Measurements from ENCODE around the gene AGBL5.
A peak's percentile ranks its signal among the peaks of the same experiment; 100 is the strongest.

The AGBL5 gene

DNA sequence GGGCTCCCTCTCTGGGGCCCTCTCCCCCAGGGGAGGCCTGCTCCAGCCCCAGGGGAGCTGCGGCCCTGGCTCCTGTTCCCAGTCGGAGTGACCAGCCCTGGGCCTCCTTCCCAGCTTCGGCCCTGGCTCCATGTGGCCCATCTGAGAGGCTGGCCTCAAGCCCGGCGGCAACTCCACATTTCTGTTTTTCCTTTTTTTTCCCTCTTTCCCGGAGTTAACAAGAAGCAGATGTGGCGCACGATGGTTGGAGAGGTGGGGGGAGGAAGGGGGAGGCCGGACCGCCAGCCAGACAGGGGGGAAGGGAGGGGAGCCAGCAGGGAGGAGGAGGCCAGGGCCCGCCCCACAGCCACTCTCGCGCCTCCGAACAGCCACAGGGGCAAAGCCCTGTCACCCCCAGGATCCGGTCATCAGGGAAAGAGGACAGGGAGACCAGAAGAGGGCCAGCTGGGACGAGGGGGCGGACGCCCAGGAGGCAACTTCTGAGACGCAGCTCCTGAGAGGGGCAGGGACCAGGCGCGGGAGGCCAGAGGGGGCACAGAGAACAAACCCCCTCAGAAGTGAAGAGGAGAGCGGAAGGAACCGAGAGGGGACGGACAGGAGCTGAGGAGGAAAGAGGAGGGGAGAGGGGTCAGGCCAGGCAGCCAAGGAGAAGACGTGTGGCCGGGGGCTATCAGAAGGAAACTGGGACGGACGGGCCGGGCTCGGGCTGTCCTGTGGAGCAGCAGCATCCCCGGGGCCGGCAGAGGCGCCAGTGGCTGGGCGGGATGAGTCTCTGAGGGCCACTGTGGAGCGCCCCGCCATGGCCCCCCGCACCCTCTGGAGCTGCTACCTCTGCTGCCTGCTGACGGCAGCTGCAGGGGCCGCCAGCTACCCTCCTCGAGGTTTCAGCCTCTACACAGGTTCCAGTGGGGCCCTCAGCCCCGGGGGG, 27.1 kb downstream of the AGBL5 start, which contains the start of gene EMILIN1:
Gene EMILIN1, plus strand, starts transcription at position 349 of the 928 bp plus-strand sequence. Its CDS starts 451 bp downstream, at position 800.
- DNase-seq (ENCODE audit: low spot score), result peak; percentile 71

DNA sequence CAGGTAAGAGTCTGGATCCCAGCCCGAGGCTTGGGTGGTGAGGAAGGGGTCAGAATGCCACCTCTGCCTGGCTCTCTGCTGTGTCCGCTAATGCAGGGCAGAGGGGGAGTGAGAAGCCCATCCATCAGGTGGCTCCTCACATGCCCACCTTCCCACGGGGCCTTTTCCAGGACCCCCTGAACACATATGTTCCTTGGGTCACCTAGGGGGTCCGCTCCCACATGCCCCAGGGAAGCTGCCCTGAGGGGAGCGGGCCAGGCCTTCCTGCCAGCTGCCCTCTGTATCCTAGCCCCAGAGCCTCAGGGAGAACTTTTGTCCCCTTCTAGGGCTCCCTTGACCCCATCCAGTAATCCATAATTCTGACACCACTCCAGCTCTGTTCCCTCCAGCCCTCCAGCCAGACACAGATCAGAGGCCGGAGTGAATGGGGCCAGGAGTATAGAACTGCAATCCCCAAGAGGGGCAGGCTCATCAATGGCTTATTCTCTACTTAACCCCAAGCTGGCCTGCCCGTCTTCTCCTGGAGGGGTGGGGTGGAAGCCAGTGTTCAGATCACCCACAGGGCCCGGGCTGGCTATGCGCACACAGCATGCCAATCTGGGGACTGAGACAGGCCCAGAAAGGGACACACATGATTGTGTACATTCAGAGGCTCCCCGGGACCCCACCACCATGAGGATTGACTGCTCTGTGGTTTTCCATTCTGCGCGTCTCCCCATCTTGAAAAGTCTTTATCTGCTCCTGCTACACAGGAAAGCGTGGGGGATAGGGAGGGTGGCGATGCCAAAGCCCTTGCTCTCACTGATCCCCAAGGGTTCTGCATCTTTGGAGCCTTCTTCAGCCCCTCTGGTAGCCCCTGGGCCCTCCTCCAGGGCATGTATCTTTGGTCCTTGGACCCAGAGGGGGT, 28.0 kb downstream of the AGBL5 start:
- DNase-seq (ENCODE audit: low spot score), result no peak

DNA sequence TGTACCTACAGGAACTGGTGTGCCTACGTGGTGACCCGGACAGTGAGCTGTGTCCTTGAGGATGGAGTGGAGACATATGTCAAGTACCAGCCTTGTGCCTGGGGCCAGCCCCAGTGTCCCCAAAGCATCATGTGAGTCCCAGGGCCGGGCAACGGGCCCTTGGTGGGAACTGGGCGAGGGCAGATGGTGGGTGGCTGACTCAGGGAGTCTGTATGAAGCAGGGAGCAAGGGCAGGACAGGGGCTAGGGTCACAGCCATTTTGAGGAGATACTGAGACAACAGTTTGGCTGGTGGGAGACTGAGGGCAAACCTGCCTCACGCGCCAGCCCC, 28.6 kb downstream of the AGBL5 start:
- no peak for DNase-seq (ENCODE audit: low spot score)

DNA sequence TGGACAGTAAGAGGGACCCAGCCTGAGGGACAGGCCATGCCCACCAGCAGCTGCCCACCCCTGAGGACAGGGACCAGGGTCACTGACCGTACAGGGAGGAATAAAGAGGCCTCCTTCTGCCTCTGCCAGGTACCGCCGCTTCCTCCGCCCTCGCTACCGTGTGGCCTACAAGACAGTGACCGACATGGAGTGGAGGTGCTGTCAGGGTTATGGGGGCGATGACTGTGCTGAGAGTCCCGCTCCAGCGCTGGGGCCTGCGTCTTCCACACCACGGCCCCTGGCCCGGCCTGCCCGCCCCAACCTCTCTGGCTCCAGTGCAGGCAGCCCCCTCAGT, 29.1 kb downstream of the AGBL5 start:
- no peak for DNase-seq (ENCODE audit: low spot score)

DNA sequence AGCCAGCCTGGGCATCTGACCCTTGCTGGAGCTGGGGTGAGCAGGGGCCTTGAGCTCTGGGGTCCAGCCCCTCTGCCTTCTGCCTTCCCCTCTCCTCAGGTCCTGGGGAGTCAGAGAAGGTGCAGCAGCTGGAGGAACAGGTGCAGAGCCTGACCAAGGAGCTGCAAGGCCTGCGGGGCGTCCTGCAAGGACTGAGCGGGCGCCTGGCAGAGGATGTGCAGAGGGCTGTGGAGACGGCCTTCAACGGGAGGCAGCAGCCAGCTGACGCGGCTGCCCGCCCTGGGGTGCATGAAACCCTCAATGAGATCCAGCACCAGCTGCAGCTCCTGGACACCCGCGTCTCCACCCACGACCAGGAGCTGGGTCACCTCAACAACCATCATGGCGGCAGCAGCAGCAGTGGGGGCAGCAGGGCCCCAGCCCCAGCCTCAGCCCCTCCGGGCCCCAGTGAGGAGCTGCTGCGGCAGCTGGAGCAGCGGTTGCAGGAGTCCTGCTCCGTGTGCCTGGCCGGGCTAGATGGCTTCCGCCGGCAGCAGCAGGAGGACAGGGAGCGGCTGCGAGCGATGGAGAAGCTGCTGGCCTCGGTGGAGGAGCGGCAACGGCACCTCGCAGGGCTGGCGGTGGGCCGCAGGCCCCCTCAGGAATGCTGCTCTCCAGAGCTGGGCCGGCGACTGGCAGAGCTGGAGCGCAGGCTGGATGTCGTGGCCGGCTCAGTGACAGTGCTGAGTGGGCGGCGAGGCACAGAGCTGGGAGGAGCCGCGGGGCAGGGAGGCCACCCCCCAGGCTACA, 30.7 kb downstream of the AGBL5 start:
- no peak for DNase-seq (ENCODE audit: low spot score)

DNA sequence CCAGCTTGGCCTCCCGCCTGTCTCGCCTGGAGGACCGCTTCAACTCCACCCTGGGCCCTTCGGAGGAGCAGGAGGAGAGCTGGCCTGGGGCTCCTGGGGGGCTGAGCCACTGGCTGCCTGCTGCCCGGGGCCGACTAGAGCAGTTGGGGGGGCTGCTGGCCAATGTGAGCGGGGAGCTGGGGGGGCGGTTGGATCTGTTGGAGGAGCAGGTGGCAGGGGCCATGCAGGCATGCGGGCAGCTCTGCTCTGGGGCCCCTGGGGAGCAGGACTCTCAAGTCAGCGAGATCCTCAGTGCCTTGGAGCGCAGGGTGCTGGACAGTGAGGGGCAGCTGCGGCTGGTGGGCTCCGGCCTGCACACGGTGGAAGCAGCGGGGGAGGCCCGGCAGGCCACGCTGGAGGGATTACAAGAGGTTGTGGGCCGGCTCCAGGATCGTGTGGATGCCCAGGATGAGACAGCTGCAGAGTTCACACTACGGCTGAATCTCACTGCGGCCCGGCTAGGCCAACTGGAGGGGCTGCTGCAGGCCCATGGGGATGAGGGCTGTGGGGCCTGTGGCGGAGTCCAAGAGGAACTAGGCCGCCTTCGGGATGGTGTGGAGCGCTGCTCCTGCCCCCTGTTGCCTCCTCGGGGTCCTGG, 31.4 kb downstream of the AGBL5 start:
- DNase-seq (ENCODE audit: low spot score), result no peak

DNA sequence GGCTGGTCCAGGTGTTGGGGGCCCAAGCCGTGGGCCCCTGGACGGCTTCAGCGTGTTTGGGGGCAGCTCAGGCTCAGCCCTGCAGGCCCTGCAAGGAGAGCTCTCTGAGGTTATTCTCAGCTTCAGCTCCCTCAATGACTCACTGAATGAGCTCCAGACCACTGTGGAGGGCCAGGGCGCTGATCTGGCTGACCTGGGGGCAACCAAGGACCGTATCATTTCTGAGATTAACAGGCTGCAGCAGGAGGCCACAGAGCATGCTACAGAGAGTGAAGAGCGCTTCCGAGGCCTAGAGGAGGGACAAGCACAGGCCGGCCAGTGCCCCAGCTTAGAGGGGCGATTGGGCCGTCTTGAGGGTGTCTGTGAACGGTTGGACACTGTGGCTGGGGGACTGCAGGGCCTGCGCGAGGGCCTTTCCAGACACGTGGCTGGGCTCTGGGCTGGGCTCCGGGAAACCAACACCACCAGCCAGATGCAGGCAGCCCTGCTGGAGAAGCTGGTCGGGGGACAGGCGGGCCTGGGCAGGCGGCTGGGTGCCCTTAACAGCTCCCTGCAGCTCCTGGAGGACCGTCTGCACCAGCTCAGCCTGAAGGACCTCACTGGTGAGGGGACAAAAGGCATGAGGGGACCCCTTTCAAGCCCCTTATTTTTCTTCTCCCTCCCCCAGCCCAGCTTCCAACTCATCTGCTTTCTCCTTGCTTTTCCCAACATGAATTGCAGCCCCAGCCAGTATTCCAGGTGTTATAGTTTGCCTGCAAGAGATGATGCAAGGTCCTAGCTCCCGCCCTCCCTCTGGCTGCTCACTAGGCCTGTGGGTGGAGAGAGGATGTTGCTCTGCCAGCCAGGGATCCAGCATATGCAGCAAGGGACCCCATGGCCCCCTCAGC, 32.2 kb downstream of the AGBL5 start:
- no peak for DNase-seq (ENCODE audit: low spot score)

DNA sequence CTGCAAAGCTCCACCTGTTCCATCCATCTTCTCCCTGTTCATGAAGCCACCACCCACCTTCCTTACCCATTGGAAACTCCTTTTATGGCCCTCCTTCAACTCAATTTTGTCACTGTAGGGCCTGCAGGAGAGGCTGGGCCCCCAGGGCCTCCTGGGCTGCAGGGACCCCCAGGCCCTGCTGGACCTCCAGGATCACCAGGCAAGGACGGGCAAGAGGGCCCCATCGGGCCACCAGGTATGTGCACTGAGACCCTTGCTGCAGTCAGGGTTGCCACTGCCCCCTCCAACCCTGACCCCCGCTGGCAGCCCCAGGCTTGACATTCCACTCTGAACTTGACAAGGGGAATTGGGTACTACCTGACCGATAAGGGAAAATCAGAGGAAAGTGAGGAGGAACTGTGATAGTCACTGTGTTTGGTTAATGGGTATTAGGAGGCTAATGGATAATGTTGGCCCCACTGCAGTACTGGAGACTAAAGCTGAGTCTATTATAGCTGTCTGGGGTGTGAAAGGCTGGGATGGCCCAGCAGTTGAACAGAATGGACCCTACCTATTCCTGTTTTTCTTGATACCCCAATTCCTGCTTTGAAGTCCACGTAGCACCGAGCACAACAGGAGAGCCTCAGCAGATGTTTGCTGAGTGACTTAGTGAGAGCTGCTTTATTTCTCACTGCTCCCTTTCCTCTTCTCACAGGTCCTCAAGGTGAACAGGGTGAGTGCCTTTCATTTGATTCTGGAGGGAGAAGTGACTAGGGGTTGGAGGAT, 33.0 kb downstream of the AGBL5 start:
- no peak for DNase-seq (ENCODE audit: low spot score)

DNA sequence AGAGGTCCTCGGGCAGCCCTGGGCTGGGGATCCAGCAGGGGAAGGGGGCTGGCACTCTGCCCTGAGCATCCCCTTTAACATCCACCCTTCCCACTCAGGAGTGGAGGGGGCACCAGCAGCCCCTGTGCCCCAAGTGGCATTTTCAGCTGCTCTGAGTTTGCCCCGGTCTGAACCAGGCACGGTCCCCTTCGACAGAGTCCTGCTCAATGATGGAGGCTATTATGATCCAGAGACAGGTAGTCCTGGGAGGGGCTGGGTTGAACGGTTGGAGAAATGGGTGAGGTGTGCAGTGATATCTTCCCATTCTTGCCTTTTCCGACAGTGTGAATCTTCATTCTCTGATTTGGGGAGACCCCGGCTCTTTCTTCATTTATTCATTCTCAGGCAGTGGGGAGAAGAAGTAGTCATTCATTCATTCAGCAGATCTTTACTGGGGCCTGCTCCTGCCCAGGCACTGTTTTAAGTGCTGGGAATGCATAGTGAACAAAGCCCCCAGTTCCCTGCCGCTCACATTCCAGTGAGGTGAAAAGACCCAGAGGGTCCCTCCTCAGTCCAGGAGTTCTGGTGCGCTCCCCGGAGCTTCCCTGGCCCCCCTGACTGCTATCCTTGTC, 33.7 kb downstream of the AGBL5 start:
- no peak for DNase-seq (ENCODE audit: low spot score)

DNA sequence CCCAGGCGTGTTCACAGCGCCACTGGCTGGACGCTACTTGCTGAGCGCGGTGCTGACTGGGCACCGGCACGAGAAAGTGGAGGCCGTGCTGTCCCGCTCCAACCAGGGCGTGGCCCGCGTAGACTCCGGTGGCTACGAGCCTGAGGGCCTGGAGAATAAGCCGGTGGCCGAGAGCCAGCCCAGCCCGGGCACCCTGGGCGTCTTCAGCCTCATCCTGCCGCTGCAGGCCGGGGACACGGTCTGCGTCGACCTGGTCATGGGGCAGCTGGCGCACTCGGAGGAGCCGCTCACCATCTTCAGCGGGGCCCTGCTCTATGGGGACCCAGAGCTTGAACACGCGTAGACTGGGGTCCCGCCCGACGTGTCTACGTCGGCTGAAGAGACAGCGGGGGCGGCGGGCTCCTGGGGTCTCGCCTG, 34.2 kb downstream of the AGBL5 start:
- peak; percentile 78 for DNase-seq (ENCODE audit: low spot score)

DNA sequence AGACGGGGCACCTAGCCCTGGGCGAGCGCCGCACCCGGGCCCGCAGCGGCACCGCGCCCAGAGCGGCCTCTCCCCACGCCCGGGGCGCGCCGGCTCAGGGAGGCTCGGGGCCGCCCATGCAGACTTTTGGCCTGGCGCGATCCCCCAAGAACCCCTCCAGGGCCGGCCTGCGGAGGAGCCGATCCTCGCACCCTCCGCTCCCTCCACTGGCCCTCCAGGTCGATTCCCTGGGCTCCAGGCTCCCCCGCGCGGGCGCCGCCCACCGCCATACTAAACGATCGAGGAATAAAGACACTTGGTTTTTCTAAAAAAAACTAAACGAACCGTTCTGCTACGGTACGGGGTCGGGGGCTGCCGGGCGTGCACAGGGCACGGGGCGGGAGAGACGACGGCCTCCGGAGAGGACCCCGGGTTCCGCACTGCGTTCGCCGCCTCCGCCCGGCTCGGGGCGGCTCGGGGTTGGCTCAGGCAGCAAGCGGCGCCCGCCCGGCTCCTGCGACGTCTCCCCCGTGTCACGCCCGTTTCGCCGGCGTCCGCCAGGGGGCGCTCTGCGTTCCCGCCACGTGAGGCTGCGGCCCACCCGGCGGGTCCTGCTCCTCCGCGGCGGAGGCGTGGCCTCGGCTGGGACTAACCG, 34.7 kb downstream of the AGBL5 start:
- DNase-seq (ENCODE audit: low spot score), result peak; percentile 95

DNA sequence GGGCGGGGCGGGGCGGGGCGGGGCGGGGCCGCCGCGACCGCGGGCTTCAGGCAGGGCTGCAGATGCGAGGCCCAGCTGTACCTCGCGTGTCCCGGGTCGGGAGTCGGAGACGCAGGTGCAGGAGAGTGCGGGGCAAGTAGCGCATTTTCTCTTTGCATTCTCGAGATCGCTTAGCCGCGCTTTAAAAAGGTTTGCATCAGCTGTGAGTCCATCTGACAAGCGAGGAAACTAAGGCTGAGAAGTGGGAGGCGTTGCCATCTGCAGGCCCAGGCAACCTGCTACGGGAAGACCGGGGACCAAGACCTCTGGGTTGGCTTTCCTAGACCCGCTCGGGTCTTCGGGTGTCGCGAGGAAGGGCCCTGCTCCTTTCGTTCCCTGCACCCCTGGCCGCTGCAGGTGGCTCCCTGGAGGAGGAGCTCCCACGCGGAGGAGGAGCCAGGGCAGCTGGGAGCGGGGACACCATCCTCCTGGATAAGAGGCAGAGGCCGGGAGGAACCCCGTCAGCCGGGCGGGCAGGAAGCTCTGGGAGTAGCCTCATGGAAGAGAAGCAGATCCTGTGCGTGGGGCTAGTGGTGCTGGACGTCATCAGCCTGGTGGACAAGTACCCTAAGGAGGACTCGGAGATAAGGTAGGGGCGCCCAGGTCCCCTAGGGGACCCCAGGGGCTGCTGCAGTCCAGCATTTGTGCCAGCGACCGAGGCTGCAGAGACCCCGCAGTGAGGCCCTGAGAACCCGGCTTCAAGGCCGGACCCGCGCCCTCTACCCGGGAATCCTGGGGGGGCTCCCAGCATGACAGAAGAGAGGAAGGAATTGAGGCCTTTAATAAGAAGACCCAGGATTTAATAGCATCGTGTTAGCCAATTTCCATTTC, 35.5 kb downstream of the AGBL5 start, which contains the start of gene KHK:
Gene KHK, plus strand, starts transcription at position 49 of the 870 bp plus-strand sequence. Its CDS starts 488 bp downstream, at position 537.
- no peak for DNase-seq (ENCODE audit: low spot score)

DNA sequence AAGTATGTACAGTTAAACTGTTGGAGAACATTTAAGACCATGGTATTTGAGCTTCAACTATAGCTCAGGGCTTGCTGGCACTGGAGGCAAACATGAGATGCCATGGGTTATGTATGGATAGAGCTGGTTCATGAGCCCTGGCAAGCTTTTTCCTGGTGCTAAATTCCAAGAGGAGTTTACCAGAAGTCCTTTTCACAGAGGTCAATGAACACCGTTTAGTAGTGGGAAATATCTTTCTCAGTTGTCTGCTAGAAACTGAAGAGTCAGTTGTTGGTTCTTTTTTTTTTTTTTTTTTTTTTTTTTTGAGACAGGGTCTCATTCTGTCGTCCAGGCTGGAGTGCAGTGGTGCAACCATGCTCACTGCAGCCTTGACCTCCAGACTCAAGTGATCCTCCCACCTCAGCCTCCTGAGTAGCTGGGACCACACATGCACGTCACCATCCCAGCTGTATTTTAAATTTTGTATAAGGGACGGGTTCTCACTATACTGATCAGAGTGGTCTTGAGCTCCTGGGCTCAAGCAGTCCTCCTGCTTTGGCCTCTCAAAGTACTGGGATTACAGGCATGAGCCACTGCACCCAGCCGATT, 36.4 kb downstream of the AGBL5 start:
- DNase-seq (ENCODE audit: low spot score), result no peak

DNA sequence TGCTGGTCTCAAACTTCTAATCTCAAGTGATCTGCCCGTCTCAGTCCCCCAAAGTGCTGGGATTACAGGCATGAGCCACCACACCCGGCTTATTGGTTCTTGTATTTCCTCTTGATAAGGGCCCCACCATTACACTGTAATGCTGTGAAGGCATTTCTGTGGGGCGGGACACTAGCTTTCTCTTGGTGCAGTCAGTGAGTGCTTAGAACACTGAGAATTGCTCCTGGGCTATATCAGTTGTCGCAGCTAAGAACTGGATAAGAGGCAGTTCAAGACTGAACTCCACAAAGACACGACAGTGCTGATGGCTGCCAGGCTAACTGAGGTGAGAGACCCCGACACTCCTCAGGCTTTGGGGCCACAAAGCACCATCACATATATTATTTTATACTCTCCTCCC, 37.2 kb downstream of the AGBL5 start:
- DNase-seq (ENCODE audit: low spot score), result no peak

DNA sequence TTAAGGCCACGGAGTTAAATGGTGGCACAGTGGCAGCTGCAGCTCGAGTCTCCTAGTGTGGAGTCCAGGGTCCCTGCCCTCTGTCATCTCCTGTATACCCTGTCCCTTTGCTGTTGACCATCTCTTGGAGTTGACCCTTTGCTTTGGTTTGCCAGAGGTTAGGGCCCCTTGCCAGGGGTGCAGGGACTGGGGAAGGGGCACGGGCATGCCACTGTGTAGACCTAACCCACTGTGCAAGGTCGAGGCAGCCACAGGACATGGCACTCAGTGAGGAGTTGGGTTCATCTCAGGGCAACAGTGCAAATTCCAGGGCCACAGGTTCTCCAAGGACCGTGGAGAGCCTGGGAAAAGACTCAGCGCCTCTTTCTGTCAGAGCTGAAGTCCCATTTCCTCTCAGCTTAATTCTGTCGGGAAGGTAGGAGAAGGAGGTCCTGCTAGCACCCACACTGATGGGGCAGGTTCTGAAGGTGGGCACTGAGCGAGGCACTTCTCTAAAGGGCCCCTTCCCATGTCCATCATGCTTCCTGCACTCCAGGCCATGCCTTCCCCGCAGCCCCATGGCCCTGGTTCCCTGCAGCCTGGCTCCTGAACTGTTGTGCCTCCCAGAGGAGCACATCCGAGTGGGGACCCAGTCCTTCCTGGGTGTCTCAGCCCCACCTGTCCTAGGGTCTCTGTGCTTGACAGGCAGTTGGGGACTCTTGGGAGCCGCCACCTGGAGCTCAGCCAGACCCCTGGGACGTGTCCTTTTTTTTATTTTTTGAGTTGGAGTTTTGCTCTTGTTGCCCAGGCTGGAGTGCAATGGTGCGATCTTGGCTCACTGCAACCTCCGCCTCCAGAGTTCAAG, 37.9 kb downstream of the AGBL5 start:
- no peak for DNase-seq (ENCODE audit: low spot score)
